ENCODE data around the gene C9orf72.

C9orf72 gene

GRCh38 chr9:27556470-27556869, 16.8 kb downstream of the C9orf72 start:
- no peak for DNase-seq (ENCODE audit: low read depth)
- TF ChIP-seq, protein P1, sequence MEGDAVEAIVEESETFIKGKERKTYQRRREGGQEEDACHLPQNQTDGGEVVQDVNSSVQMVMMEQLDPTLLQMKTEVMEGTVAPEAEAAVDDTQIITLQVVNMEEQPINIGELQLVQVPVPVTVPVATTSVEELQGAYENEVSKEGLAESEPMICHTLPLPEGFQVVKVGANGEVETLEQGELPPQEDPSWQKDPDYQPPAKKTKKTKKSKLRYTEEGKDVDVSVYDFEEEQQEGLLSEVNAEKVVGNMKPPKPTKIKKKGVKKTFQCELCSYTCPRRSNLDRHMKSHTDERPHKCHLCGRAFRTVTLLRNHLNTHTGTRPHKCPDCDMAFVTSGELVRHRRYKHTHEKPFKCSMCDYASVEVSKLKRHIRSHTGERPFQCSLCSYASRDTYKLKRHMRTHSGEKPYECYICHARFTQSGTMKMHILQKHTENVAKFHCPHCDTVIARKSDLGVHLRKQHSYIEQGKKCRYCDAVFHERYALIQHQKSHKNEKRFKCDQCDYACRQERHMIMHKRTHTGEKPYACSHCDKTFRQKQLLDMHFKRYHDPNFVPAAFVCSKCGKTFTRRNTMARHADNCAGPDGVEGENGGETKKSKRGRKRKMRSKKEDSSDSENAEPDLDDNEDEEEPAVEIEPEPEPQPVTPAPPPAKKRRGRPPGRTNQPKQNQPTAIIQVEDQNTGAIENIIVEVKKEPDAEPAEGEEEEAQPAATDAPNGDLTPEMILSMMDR (IDR thresholded peaks at IDR 0.05; ENCODE audit: low read depth, low read length, missing control alignments): no peak
- H3K4me3 ChIP-seq (ENCODE audit: low read depth, low read length): no peak overlapping the region

DNA sequence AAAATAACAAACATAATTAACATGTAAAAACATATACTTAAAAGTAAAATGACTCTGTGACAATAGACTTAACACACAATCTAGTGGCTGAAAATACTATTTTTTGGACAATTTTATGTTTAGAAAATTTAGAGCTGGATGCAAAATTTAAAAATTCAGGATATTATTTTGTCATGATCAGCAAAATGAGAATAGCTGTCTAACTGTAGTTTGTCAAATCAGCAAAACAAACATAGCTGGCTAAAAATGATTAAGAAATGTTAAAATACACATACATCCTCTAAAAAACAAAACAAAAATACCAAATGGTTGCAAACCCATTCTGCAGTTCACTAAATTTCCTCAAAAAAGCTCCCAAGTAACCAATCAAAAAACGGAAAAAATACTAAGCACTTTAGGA, 18.6 kb downstream of the C9orf72 start:
- no peak for DNase-seq (ENCODE audit: low read depth)
- H3K4me3 ChIP-seq (ENCODE audit: low read depth, low read length): no peak overlapping the region
- TF ChIP-seq, protein P1 (IDR thresholded peaks at IDR 0.05; ENCODE audit: low read depth, low read length, missing control alignments): no peak

GRCh38 chr9:27549196-27549755, 24.0 kb downstream of the C9orf72 start:
- no peak for DNase-seq (ENCODE audit: low read depth)
- H3K4me3 ChIP-seq (ENCODE audit: low read depth, low read length): no peak overlapping the region
- TF ChIP-seq, protein P1 (IDR thresholded peaks at IDR 0.05; ENCODE audit: low read depth, low read length, missing control alignments): no peak

GRCh38 chr9:27548055-27548741, 25.1 kb downstream of the C9orf72 start:
- no peak for DNase-seq (ENCODE audit: low read depth)

DNA sequence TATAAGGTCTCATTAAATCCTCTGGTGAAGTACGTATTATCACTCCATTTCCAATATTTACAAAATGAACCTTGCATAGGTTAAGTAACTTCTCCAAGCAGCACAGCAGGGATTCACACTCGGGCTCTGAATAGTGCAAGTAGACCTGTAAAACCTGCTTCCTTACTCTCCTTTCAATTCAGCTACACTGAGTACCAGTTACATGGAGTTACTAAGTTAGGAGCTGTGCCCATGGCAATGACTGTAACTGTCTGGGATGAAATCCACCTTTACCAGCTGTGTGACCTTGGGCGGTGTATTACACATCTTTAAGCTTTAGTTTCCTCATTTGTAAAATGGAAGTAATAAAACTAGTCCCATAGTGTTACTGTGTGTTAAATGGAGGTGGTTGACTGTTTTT, 27.8 kb downstream of the C9orf72 start:
- TF ChIP-seq, protein P1 (IDR thresholded peaks at IDR 0.05; ENCODE audit: low read depth, low read length, missing control alignments): no peak
- DNase-seq (ENCODE audit: low read depth): no peak
- H3K4me3 ChIP-seq (ENCODE audit: low read depth, low read length): no peak overlapping the region

More at GRCh38 chr9:27548055-27548741, 25.1 kb downstream of the C9orf72 start:
- H3K4me3 ChIP-seq (ENCODE audit: low read depth, low read length): no peak overlapping the region
- TF ChIP-seq, protein P1 (IDR thresholded peaks at IDR 0.05; ENCODE audit: low read depth, low read length, missing control alignments): peak; percentile 13

DNA sequence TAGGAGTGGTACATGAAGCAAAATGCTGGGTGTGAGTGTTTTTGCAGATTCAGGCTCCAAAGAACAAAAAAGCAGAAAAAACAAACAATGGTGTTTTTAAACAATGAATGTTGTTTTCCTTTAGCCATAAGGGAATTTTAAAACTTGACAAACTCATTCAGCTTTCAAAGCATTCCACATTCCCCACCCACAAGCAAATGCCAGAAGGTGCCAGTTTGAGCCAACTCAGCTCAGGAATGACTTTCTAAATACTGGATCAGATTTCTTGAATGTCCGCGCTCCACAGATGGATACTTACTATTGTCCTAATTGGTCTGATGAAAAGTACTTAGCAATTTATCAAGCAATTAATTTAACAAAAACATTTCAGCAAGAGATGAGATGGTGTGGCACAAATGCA, 30.8 kb downstream of the C9orf72 start:
- H3K4me3 ChIP-seq (ENCODE audit: low read depth, low read length): no peak overlapping the region
- TF ChIP-seq, protein P1 (IDR thresholded peaks at IDR 0.05; ENCODE audit: low read depth, low read length, missing control alignments): no peak
- no peak for DNase-seq (ENCODE audit: low read depth)

- DNase-seq (ENCODE audit: low read depth): no peak
- TF ChIP-seq, protein P1 (IDR thresholded peaks at IDR 0.05; ENCODE audit: low read depth, low read length, missing control alignments): no peak
These were observed 31.5 kb downstream of the C9orf72 start for GRCh38 chr9:27541740-27542139.

More at GRCh38 chr9:27541740-27542139, 31.5 kb downstream of the C9orf72 start:
- no peak overlapping the region for H3K4me3 ChIP-seq (ENCODE audit: low read depth, low read length)

Data from GM12864 (cell line).